Breast epithelium (tissue), 4 donors: ENCODE measurements around the gene ANKRD44. TPM values are rescaled to one million over a fixed set of nuclear protein-coding genes. Genes with fewer than 3 reads are reported as not detected.

Experiments
- DNase-seq, 2 donors: peaks; one replicate each; pipeline ENCODE4 v3.0.0-alpha.2; 2019; ENCODE audit warnings: low spot score in 2 of 2
- H3K27ac ChIP-seq, 2 donors: fragments of 200-600 bp; sonication (generic) in 1 of 2; one replicate each; pipeline ENCODE4 v1.5.1; 2016 to 2019; ENCODE audit warnings: mild to moderate bottlenecking in 1 of 2
- H3K27me3 ChIP-seq, 2 donors: fragments of 200-600 bp; sonication (generic) in 1 of 2; one replicate each; pipeline versions ENCODE4 v1.5.1 to v1.6.0; 2017 to 2019; ENCODE audit warnings: control low read depth in 1 of 2, mild to moderate bottlenecking in 1 of 2
- H3K36me3 ChIP-seq: fragments of 200-600 bp; one replicate; pipeline ENCODE4 v1.5.1; 2019
- H3K4me1 ChIP-seq, 2 donors: fragments of 200-600 bp; sonication (generic); one replicate each; pipeline ENCODE4 v1.5.1; 2016 to 2019; ENCODE audit warnings: control low read depth in 1 of 2
- H3K4me3 ChIP-seq, 3 donors: fragments of 200-600 bp; sonication (generic); 1 replicate in 2 of 3; 2 replicates in 1 of 3; pipeline ENCODE4 v1.5.1; 2016 to 2019; ENCODE audit warnings: mild to moderate bottlenecking in 3 of 3, moderate library complexity in 2 of 3
- H3K9me3 ChIP-seq, 2 donors: fragments of 200-600 bp; sonication (generic) in 1 of 2; one replicate each; pipeline ENCODE4 v1.5.1; 2016 to 2019; ENCODE audit warnings: control low read depth in 1 of 2
- CTCF ChIP-seq, 3 donors: fragments of 450-650 bp; IDR thresholded peaks; one replicate each; pipeline ENCODE4 v1.5.1; 2016 to 2017; ENCODE audit warnings: antibody characterized with exemption in 3 of 3, mild to moderate bottlenecking in 3 of 3, moderate library complexity in 3 of 3
- POLR2A ChIP-seq: fragments of 450-650 bp; IDR thresholded peaks from one replicate; pipeline ENCODE4 v1.6.1; 2016; ENCODE audit warnings: antibody characterized with exemption, mild to moderate bottlenecking, moderate library complexity
- POLR2AphosphoS5 ChIP-seq, 3 donors: sonication (generic); formaldehyde crosslinking; IDR thresholded peaks; one replicate each; pipeline ENCODE4 v1.6.1; 2017; ENCODE audit warnings: antibody characterized with exemption in 3 of 3
- intact Hi-C: fragments of 100-400 bp; cut with DNase I; formaldehyde crosslinking; loops from one replicate; pipeline ENCODE4 v1.15.1; 2023; ENCODE audit warnings: low total_unique reads
- total RNA-seq, 3 donors: library from RNA; depleted of rRNA; stranded (reverse); fragments of >200 nt; gene quantifications; one replicate each; pipeline ENCODE4 v1.1.0, GENCODE V29; 2016

ANKRD44 gene
- total RNA-seq, 3 donors from 2014 or later: 18.0 to 41.3 (median 19.9) TPM

GRCh38 chr2:197278799-197279763, 31.5 kb downstream of the ANKRD44 start:
- no peaks in the 10 kb centered on the region for H3K27me3 ChIP-seq
- no peaks in the 10 kb centered on the region for H3K4me1 ChIP-seq
- intact Hi-C loops: no loop called here

GRCh38 chr2:197277794-197278193, 32.8 kb downstream of the ANKRD44 start:
- no peaks in the 10 kb centered on the region for H3K9me3 ChIP-seq
- TF ChIP-seq CTCF (IDR thresholded peaks at IDR 0.05) (no peak), POLR2AphosphoS5 (IDR thresholded peaks at IDR 0.05) (no peak), POLR2A (no peak)
- H3K27ac ChIP-seq: no peak overlapping the region
- no peak overlapping the region for H3K4me3 ChIP-seq
- no peak for DNase-seq
- H3K36me3 ChIP-seq: no peaks in the 10 kb centered on the region
- no peaks in the 10 kb centered on the region for H3K4me1 ChIP-seq
- intact Hi-C loops: no loop called here
- H3K27me3 ChIP-seq: no peaks in the 10 kb centered on the region

More at GRCh38 chr2:197278799-197279763, 31.5 kb downstream of the ANKRD44 start:
- H3K36me3 ChIP-seq: no peaks in the 10 kb centered on the region
- DNase-seq: no peak
- no peaks in the 10 kb centered on the region for H3K9me3 ChIP-seq
- no peak for TF ChIP-seq POLR2A
- no peak for TF ChIP-seq CTCF (IDR thresholded peaks at IDR 0.05)
- no peak for TF ChIP-seq POLR2AphosphoS5 (IDR thresholded peaks at IDR 0.05)
- H3K4me3 ChIP-seq: no peak overlapping the region
- H3K27ac ChIP-seq: no peak overlapping the region

- H3K4me1 ChIP-seq: no peaks in the 10 kb centered on the region
- DNase-seq: no peak
- TF ChIP-seq POLR2A (no peak), CTCF (IDR thresholded peaks at IDR 0.05) (no peak), POLR2AphosphoS5 (IDR thresholded peaks at IDR 0.05) (no peak)
- no peaks in the 10 kb centered on the region for H3K9me3 ChIP-seq
- H3K27me3 ChIP-seq: no peaks in the 10 kb centered on the region
- intact Hi-C loops: no loop called here
- no peak overlapping the region for H3K4me3 ChIP-seq
- H3K36me3 ChIP-seq: no peaks in the 10 kb centered on the region
- H3K27ac ChIP-seq: no peak overlapping the region
These were observed 34.4 kb downstream of the ANKRD44 start for GRCh38 chr2:197276156-197276555.

- no peak for DNase-seq
- Histone ChIP-seq H3K9me3 (no peaks in the 10 kb centered on the region), H3K27me3 (no peaks in the 10 kb centered on the region), H3K4me1 (no peaks in the 10 kb centered on the region), H3K27ac (no peak overlapping the region), H3K4me3 (no peak overlapping the region), H3K36me3 (no peaks in the 10 kb centered on the region)
- intact Hi-C loops: no loop called here
- TF ChIP-seq CTCF (IDR thresholded peaks at IDR 0.05) (no peak), POLR2AphosphoS5 (IDR thresholded peaks at IDR 0.05) (no peak), POLR2A (no peak)
These were observed 35.6 kb downstream of the ANKRD44 start for GRCh38 chr2:197274937-197275336.

- H3K9me3 ChIP-seq: no peaks in the 10 kb centered on the region
- H3K27ac ChIP-seq: no peak overlapping the region
- H3K4me1 ChIP-seq: no peaks in the 10 kb centered on the region
- no peaks in the 10 kb centered on the region for H3K36me3 ChIP-seq
- TF ChIP-seq POLR2A (no peak), CTCF (IDR thresholded peaks at IDR 0.05) (no peak), POLR2AphosphoS5 (IDR thresholded peaks at IDR 0.05) (no peak)
- H3K4me3 ChIP-seq: no peak overlapping the region
- no peaks in the 10 kb centered on the region for H3K27me3 ChIP-seq
- DNase-seq: no peak
- intact Hi-C loops: no loop called here
These were observed 36.2 kb downstream of the ANKRD44 start for GRCh38 chr2:197274349-197274748.
